GM19099 (cell line): Measurements from ENCODE around the gene TBC1D19.

ENCODE experiments used
- POLR2A ChIP-seq: IDR thresholded peaks from 3 replicates; pipeline ENCODE4 v1.6.1; 2011; ENCODE audit warnings: low read depth; ENCODE audit not compliant: insufficient read length; ENCODE audit errors: extremely low read depth

TBC1D19 gene

GRCh38 chr4:26648260-26648659 lies 64.4 kb downstream of the TBC1D19 start:
- no peak for TF ChIP-seq POLR2A

GRCh38 chr4:26660261-26660660 lies 76.4 kb downstream of the TBC1D19 start:
- no peak for TF ChIP-seq POLR2A

GRCh38 chr4:26663888-26664287 lies 80.0 kb downstream of the TBC1D19 start:
- TF ChIP-seq POLR2A = no peak

- TF ChIP-seq POLR2A = no peak
Observed at GRCh38 chr4:26670903-26671537, 87.1 kb downstream of the TBC1D19 start.

- TF ChIP-seq POLR2A = no peak
Observed at GRCh38 chr4:26682436-26682835, 98.6 kb downstream of the TBC1D19 start.

- TF ChIP-seq POLR2A = no peak
Observed at GRCh38 chr4:26685250-26685649, 101.4 kb downstream of the TBC1D19 start.

GRCh38 chr4:26687728-26688127 lies 103.8 kb downstream of the TBC1D19 start:
- TF ChIP-seq POLR2A = no peak

GRCh38 chr4:26690506-26690905 lies 106.6 kb downstream of the TBC1D19 start:
- TF ChIP-seq POLR2A = no peak

- TF ChIP-seq POLR2A = no peak
Observed at GRCh38 chr4:26692014-26692726, 108.3 kb downstream of the TBC1D19 start.

- no peak for TF ChIP-seq POLR2A
Observed at GRCh38 chr4:26700110-26700509, 116.2 kb downstream of the TBC1D19 start.

GRCh38 chr4:26701095-26701494 lies 117.2 kb downstream of the TBC1D19 start:
- TF ChIP-seq POLR2A = no peak

GRCh38 chr4:26701786-26702227 lies 117.9 kb downstream of the TBC1D19 start:
- TF ChIP-seq POLR2A = no peak

- no peak for TF ChIP-seq POLR2A
Observed at GRCh38 chr4:26707342-26707741, 123.5 kb downstream of the TBC1D19 start.

- no peak for TF ChIP-seq POLR2A
Observed at GRCh38 chr4:26709246-26709645, 125.4 kb downstream of the TBC1D19 start.

GRCh38 chr4:26713563-26714151 lies 129.8 kb downstream of the TBC1D19 start:
- no peak for TF ChIP-seq POLR2A

GRCh38 chr4:26715636-26716242 lies 131.9 kb downstream of the TBC1D19 start:
- TF ChIP-seq POLR2A = no peak
